UCSD-AML1 (cell line): Measurements from ENCODE around the gene SNRPD2.
"Not testable (repeated sequence)": the region's sequence is repeated elsewhere in the genome, so short reads cannot be mapped to it uniquely, and the experiment has no call there.

Source experiments
- DNase-seq: peaks from one replicate; lab custom pipeline; 2025; ENCODE audit not compliant: unreplicated experiment; lab: John Stamatoyannopoulos, UW

SNRPD2 gene

GRCh38 chr19:45691516-45692186 lies at the start of gene SNRPD2:
TSS of gene SNRPD2 (minus strand) at chr19:45691953. CDS start at chr19:45691888, 65 bp downstream.
- DNase-seq, result peak; percentile 96

GRCh38 chr19:45739498-45740439 lies 48.0 kb upstream of the SNRPD2 start:
- no peak for DNase-seq

DNA sequence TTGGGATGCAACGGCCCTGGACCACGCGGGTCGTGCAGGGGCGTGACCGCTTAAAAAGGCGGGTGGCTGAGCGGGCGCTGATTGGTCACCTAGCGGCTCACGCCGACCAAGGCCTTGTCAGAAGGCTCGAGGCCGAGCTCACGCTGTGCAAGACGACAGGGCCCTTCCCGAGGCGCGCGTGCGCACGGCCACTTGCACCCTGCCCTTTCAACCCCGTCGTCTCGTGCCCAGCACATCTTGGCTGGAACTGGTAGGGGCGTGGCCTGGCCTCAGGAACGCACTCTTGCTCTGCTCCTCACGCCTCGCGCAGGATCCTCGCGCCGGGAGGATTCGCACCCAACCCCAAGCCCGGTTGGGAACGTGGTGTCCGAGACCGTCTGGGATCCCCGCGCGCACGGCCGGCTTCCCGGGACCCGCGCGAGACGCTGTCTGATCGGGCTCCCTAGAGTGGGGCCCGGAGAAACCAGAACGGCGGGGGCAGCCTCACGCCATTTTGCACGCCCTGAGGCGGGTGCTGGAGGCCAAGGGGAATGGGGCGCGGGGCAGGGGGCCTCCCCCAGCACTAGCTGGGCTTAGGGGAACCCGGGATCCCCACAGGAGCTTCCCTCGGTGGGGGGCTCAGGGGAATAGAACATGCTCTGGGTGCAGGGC lies 41.5 kb upstream of the SNRPD2 start, which contains the start of gene MEIOSIN:
Gene MEIOSIN (plus strand): TSS at position 280 of the 651 bp plus-strand sequence. CDS start 1,938 bp downstream, outside the sequence.
- no peak for DNase-seq

GRCh38 chr19:45730368-45731288 lies 38.9 kb upstream of the SNRPD2 start, which contains the start of gene FBXO46:
TSS of gene FBXO46 (minus strand) at chr19:45730896. CDS start at chr19:45713495, 17,401 bp downstream.
- peak; percentile 96 for DNase-seq

GRCh38 chr19:45729800-45730290 lies 38.1 kb upstream of the SNRPD2 start:
- DNase-seq, result no peak

DNA sequence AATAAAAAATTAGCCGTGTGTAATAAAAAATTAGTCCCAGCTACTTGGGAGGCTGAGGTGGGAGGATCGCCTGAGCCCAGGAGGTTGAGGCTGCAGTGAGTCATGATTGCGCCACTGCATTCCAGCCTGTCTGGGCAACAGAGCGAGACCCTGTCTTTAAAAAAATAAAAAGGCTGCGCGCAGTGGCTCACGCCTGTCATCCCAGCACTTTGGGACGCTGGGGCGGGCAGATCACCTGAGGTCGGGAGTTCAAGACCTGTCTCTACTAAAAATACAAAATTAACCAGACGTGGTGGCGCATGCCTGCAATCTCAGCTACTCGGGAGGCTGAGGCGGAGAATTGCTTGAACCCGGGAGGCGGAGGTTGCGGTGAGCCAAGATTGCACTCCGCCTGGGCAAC lies 36.9 kb upstream of the SNRPD2 start:
- DNase-seq, result not testable (repeated sequence)

- not testable (repeated sequence) for DNase-seq
Observed at GRCh38 chr19:45720065-45720464, 28.3 kb upstream of the SNRPD2 start.

GRCh38 chr19:45717983-45718650 lies 26.4 kb upstream of the SNRPD2 start:
- DNase-seq, result no peak

GRCh38 chr19:45717131-45717982 lies 25.6 kb upstream of the SNRPD2 start:
- peak; percentile 99 for DNase-seq

DNA sequence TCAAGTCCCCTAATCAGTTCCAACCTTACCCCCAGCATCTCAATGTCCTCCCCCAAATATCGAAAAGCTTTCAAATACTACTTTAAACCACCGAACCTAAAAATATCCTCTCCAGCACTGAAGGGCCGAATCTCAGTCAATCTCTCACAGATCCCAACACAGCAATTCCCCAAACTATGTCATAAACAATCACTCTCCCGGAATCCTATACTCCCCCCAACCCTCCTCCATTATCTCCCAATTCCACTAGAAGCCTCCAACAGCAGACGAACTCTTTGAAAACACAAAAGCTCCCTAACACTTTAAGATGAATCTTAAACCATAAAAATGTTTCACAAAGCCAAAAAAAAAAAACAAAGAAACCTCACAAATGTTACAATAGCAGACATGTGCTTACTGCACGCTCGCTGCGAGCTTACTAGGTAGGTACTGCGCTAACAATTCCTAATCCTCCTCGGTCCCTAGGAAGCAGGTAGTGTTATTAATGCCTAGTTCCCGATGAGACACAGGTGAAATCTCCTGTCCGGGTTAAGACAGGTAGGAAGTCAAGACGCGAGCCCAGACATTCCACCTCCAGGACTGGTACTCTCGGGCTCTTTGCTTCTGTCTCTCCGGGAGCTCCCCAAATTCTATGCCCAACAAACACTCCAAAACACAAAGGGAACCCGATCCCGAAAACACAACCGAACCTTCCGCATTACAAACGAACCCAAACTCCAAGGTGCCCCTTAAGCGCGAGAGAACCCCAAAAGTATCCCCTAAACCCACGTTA lies 24.8 kb upstream of the SNRPD2 start:
- peak; percentile 51 for DNase-seq

DNA sequence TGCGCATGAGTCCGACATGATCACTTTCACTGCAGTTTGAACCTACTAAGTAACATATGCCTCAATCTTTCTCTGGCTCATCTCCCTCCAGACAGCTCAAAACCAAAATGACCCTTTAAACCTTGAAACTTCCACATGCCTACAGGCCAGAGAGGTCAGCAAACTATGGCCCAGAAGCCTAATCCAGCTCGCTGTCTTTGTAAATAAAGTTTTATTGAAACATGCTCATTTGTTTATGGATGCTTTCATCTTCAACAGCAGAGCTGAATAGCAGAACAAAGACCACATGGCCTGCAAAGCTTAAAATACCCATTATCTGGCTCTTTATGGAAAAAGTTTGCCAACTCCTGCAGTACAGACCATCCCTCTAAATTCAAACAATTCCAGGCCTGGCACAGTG lies 23.4 kb upstream of the SNRPD2 start:
- no peak for DNase-seq

DNA sequence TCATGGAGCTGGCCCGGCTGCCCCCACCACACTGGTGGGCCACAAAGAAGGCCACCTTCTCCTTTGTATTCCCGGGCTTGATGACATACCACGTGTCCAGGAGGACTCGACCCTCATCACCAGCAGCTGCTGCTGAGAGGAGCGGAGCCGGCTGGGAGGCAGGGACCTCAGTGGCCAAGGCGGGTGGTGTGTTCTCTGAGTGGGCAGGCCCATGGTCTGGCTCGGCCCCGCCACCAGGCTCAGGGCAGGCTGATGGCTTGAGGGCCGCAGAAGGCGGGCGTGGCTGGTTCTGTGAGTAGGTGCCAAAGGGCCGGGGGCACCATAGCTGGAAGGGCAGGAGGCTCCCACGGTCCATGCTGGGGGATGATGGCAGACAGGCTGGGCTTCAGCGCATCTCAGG lies 21.4 kb upstream of the SNRPD2 start:
- DNase-seq, result no peak

- no peak for DNase-seq
Observed at GRCh38 chr19:45712699-45713067, 20.9 kb upstream of the SNRPD2 start.

GRCh38 chr19:45711851-45712698 lies 20.3 kb upstream of the SNRPD2 start:
- DNase-seq, result no peak

DNA sequence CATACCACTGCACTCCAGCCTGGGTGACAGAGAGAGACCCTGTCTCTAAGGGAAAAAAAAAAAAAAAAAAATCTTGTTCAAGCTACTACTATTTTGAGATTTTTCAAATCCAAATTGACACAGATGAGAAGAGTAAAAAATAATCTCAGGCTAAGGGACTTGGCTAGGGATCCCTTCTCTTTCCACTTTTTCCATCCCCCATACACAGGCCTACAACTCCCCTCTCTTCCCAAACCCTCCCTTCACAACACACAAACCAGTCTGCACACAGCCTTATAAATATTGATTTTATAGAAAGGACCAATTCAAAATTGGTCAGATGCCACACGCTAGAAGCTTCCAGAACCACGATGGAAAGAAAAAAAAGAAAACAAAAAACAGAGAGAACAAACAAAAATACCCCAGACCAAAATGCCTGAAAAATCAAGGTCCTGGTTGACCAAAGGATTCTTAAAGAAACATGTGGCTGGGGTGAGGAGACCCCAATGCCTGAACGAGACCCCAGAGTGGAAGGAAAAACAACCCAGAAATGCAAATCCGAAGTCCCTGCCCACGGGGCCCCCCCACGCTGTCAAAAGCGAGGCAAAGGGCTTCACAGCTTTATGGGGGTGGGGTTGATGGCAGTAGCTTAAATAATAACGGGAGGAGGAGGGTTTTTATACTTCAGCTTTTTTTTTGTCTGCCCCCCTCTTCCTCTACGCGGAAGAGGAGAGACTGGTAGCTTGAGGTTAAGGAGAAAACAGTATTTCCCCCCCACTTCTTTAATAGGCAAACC lies 18.8 kb upstream of the SNRPD2 start:
- DNase-seq, result no peak

- no peak for DNase-seq
Observed at GRCh38 chr19:45705710-45706415, 14.1 kb upstream of the SNRPD2 start.
